NCI-H2227 treated with DMSO at 0.1 percent for 48 hours (cell line): ENCODE data around the gene DOLPP1.
A peak's percentile ranks its signal among the peaks of the same experiment; 100 is the strongest.
"Not testable (repeated sequence)": the region's sequence is repeated elsewhere in the genome, so short reads cannot be mapped to it uniquely, and the experiment has no call there.

Source experiments
- DNase-seq: peaks from one replicate; lab custom pipeline; 2025; lab: John Stamatoyannopoulos, UW

The DOLPP1 gene

GRCh38 chr9:129080601-129081387 is at the start of gene DOLPP1:
DOLPP1 (plus strand) TSS chr9:129081111; CDS start chr9:129081132, 21 bp downstream.
- peak; percentile 93 for DNase-seq

- DNase-seq, result no peak
These were observed 49.4 kb upstream of the DOLPP1 start for GRCh38 chr9:129031514-129031913.

GRCh38 chr9:129032541-129033159 is 48.3 kb upstream of the DOLPP1 start:
- no peak for DNase-seq

DNA sequence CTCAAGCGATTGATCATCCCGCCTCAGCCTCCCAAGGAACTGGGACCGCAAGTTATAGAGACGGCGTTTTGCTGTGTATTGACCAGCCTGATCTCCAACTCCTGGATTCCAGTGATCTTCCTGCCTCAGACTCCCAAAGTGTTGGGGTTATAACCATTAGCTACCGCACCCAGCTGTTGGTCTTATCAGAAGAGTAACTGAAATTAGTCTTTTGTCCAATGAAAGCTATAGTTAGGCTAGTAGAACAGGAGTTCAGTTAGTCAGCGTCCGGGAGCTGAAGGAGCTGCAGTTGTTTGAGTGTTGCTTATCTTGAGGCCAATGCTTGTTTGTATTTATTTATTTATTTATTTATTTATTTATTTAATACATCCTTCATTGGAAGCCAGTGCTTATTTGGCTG is 47.7 kb upstream of the DOLPP1 start:
- no peak for DNase-seq

DNA sequence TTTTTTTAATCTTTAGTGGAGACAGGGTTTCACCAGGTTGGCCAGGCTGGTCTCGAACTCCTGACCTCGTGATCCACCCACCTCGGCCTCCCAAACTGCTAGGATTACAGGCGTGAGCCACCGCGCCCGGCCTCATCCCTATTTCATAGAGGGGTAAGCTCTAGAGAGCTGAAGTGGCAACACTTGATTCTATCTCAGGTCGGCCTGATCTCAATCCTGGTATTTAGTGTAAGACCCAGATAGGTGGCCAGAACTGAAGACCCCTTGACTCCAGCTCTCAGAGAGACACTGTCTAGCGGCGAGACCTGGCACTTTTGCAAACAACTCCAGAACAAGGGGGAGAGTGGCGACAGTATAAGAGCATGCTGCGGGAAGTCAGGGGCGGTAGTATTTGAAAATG is 45.1 kb upstream of the DOLPP1 start:
- not testable (repeated sequence) for DNase-seq

DNA sequence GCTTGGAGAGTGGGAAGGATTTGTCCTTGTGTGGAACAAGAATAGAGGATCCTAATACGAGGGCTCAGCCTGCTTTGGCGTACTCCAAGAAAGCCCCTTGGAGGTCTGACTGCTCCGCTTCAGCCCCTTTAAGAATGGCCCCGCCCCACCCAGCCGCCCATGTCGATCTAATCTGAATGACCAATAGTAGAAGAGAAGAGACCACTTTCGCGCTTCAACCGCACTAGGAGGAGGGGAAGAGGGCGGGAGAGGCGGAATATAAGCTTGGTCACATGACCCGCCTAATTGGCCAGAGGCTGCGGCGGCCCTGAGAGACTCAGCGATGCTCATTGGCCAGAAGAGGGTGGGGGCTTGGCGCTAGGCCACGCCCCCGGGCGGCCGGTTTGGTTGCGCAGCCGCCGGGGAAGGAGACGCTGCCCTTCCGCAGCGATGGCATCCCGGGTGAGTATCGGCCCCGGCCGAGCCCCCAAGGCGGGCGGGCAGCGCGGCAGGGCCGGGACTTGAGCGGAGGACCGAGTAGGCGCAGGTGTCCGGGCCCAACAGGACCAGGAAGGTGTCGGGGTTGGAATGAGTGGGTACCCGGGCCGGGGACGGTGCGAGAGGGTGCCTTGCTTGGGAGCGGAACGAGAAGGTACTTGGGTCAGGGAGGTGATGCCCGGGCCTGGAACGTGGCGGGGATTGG is 44.5 kb upstream of the DOLPP1 start, which contains the start of gene MIGA2:
TSS of gene MIGA2 (plus strand) at position 386 of the 682 bp plus-strand sequence. CDS start 3,969 bp downstream, outside the sequence.
- peak; percentile 95 for DNase-seq

- no peak for DNase-seq
These were observed 43.8 kb upstream of the DOLPP1 start for GRCh38 chr9:129036923-129037766.

DNA sequence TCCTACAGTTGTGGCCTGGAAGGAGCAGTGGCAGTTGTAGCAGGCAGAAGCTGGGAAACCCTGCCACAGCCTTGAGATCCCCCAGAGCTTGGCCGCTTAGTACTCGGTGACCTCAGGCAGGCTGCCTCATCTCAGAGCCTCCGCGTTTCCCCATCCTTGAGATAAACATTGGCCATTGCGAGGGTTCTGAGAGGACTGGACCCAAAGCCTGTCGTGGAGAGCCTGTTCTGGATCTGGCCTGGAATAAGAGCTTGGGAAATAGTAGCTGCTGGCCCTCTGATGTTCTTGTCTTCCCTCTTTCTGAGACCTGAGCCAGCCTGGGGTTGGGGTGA is 43.2 kb upstream of the DOLPP1 start:
- DNase-seq, result no peak

- no peak for DNase-seq
These were observed 42.6 kb upstream of the DOLPP1 start for GRCh38 chr9:129038109-129038852.

GRCh38 chr9:129040113-129040643 is 40.7 kb upstream of the DOLPP1 start:
- DNase-seq, result no peak

GRCh38 chr9:129042016-129042415 is 38.9 kb upstream of the DOLPP1 start:
- DNase-seq, result no peak

- no peak for DNase-seq
These were observed 28.3 kb upstream of the DOLPP1 start for GRCh38 chr9:129052592-129052991.

DNA sequence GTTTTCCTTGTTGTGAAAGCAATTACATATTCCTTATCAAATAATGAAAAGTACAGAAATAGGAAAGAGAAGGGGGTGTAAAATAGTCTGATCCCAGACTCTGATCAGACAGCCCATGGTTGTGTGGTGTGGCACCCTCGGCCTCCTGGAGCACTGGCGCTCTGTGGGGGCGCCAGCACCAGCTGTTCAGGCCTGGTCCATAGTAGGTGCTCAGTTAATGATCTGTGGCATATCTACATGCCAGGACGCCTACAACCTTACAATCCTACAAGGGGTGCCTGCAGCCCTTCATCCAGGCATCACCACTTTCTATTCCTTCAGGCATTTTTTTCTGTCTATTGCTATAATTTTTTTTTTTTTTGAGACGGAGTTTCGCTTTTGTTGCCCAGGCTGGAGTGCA is 27.9 kb upstream of the DOLPP1 start:
- no peak for DNase-seq

GRCh38 chr9:129054163-129054851 is 26.6 kb upstream of the DOLPP1 start:
- DNase-seq, result no peak

DNA sequence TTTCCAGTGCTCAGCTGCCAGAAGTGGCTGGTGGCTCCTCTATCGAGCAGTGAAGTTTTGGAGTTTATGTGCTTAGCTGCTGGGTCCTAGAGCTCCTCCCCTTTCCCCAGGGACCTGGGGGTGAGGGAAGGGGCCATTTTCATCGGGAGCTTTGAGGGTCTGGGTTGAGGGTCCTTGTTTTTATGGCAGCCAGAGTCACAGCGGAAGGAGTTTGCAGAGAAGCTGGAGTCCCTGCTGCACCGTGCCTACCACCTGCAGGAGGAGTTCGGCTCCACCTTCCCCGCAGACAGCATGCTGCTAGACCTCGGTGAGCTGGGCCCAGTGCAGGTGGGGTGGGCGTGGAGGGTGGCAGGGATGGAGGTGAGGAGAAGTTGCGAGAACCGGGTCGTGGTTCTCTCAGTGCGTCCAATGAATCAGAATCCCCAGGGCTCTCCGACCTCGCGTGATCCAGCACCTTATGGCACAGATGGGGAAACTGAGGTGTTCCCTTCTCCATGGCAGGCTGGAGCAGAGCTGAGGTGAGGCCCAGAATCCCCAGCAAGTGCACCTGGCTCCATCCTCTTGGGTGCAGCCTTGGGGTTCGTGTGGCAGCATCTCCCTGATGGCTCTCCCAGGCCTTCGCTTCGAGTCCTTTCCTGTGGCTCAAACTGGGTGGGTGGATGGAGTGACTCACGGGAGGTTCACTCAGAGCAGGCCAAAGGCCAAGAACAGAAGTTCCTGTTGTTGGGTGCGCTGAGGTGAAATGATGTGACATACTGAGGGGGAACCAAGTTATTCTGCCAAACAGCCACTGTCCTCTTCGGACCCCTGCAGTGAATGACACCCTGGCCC is 21.7 kb upstream of the DOLPP1 start:
- DNase-seq, result no peak

GRCh38 chr9:129059796-129060785 is 20.8 kb upstream of the DOLPP1 start:
- no peak for DNase-seq

GRCh38 chr9:129060991-129061390 is 19.9 kb upstream of the DOLPP1 start:
- no peak for DNase-seq

GRCh38 chr9:129063061-129063460 is 17.9 kb upstream of the DOLPP1 start:
- DNase-seq, result no peak
